ENCODE measurements around the gene INSC. TPM values are rescaled to one million over a fixed set of nuclear protein-coding genes. Genes with fewer than 3 reads are reported as not detected.

Gene INSC
- total and polyA plus RNA-seq, 9 of the 15 experiments (the other 6 are each of a cell fraction or from before 2014, with no cell fraction given), result not detected

- TF ChIP-seq CTCF (IDR thresholded peaks at IDR 0.05 in 2 of 3, conservative IDR thresholded peaks at IDR 0.05 in 1 of 3; ENCODE audit: insufficient read depth in 2 of 3, low read depth in 1 of 3, low read length in 3 of 3) (peak; percentile 42 to 57 (median 50)), KAT8 (IDR thresholded peaks at IDR 0.05; ENCODE audit: low read depth) (no peak), RAD21 (CRISPR knock-in tag; conservative IDR thresholded peaks at IDR 0.05 in 1 of 2, IDR thresholded peaks at IDR 0.05 in 1 of 2) (peak in 1 of 2 experiments; percentile 33; a peak in 1 of 4 replicates), NR0B1 (IDR thresholded peaks at IDR 0.05; ENCODE audit: partially characterized antibody) (no peak)
Measured at GRCh38 chr11:15159085-15159484, 44.4 kb downstream of the INSC start (continued).

GRCh38 chr11:15161790-15162189 is 47.1 kb downstream of the INSC start:
- ChIA-PET POLR2A (no interaction called here), CTCF (ENCODE audit: low intra/inter-chr PET ratio) (no interaction called here)
- Histone ChIP-seq H3K79me2 (ENCODE audit: control insufficient read depth, insufficient read depth, low read length) (no peaks in the 10 kb centered on the region), H3K9me1 (ENCODE audit: control insufficient read depth, insufficient read depth, low read length) (no peaks in the 10 kb centered on the region), H3K4me2 (ENCODE audit: insufficient read depth, low read length) (no peak overlapping the region), H3K27ac (ENCODE audit: extremely low read depth, low read depth, low read length) (no peak overlapping the region), H3K4me1 (replicated peaks in 1 of 2; ENCODE audit: control insufficient read depth in 2 of 2, insufficient read depth in 2 of 2, low read length in 2 of 2) (no peaks in the 10 kb centered on the region), H3K9ac (ENCODE audit: insufficient read depth in 1 of 2, low read depth in 2 of 2, low read length in 2 of 2) (no peak overlapping the region), H2AFZ (ENCODE audit: low read depth, low read length) (no peak overlapping the region), H3K36me3 (ENCODE audit: control insufficient read depth, insufficient read depth, low read length) (no peaks in the 10 kb centered on the region), H3K27me3 (ENCODE audit: control insufficient read depth in 2 of 2, insufficient read depth in 2 of 2, low read length in 2 of 2) (no peaks in the 10 kb centered on the region; a peak in 1 of 5 replicates), H4K20me1 (replicated peaks; ENCODE audit: control insufficient read depth, insufficient read depth, low read length) (0 out of 2 replicates have a peak, but pooled peaks cover 4% of the 10 kb centered on the region), H3K4me3 (no peak overlapping the region), H3K9me3 (replicated peaks; ENCODE audit: control insufficient read depth, insufficient read depth, low read depth, low read length) (no peaks in the 10 kb centered on the region)
- FAIRE-seq (no peak), ATAC-seq (no peak), DNase-seq (ENCODE audit: extremely low read depth in 1 of 4, low spot score in 3 of 4) (no peak)
- BruUV-seq (replicated peaks), result no TSS peak
- in situ Hi-C loops (cut with MboI), result no loop called here
- 0% methylated on average over 1 of the region's 1 CpG for WGBS (ENCODE audit: insufficient coverage, low coverage, missing lambda C conversion rate)
- intact Hi-C loops (cut with micrococcal nuclease), result no loop called here
- TF ChIP-seq TAF1 (IDR thresholded peaks at IDR 0.05; ENCODE audit: control insufficient read depth, extremely low read depth, insufficient read depth, low read length, severe bottlenecking) (no peak), ZNF695 (CRISPR knock-in tag; IDR thresholded peaks at IDR 0.05) (no peak), SREBF1 (IDR thresholded peaks at IDR 0.05; ENCODE audit: borderline replicate concordance, low read depth, low read length) (no peak), PCBP2 (IDR thresholded peaks at IDR 0.05; ENCODE audit: low read depth, low read length, poor library complexity, severe bottlenecking) (no peak), XRCC3 (IDR thresholded peaks at IDR 0.05) (no peak), TFAM (CRISPR knock-in tag; conservative IDR thresholded peaks at IDR 0.05) (no peak), TFAP4 (CRISPR knock-in tag; IDR thresholded peaks at IDR 0.05; ENCODE audit: borderline replicate concordance) (no peak), ZNF217 (CRISPR knock-in tag; IDR thresholded peaks at IDR 0.05) (no peak), ZNF174 (CRISPR knock-in tag; IDR thresholded peaks at IDR 0.05) (no peak), ZBTB7A (IDR thresholded peaks at IDR 0.05; ENCODE audit: borderline replicate concordance, control insufficient read depth, low read depth, low read length) (no peak), OTX1 (CRISPR knock-in tag; IDR thresholded peaks at IDR 0.05) (no peak), ZNF785 (CRISPR knock-in tag; IDR thresholded peaks at IDR 0.05) (no peak), HMG20A (CRISPR knock-in tag; conservative IDR thresholded peaks at IDR 0.05) (no peak), ARHGAP35 (IDR thresholded peaks at IDR 0.05; ENCODE audit: partially characterized antibody) (no peak), PHF20 (IDR thresholded peaks at IDR 0.05; ENCODE audit: partially characterized antibody) (no peak)
